ENCODE data around the gene CELA2A. TPM values are rescaled to one million over a fixed set of nuclear protein-coding genes. Genes with fewer than 3 reads are reported as not detected.

CELA2A gene
- polyA plus RNA-seq, 1 of the 3 experiments (the other 2 are of a cell fraction) = not detected

DNA sequence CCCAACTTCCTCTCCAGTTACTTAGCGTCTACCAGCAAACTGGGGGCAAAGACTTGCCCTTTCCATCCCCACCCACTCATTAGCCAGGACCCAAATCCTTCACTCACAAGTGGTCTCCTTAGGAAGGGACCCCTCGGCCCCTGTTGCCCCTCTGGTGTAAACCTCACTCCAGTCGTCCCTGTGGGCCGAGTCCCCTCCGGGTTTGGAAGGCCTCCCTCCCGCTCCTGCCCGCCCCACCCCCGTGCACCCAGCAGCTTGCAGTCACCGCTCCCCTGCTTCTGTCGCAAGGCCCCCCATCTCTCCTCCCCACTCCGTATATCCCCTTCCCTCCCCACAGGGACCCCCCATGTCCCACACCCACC, 45.7 kb upstream of the CELA2A start:
- H3K9me3 ChIP-seq = no peaks in the 10 kb centered on the region
- H3K9me2 ChIP-seq = no peaks in the 10 kb centered on the region
- H4K20me1 ChIP-seq (ENCODE audit: insufficient read depth) = peaks cover 28% of the 10 kb centered on the region
- peaks cover 27 to 30% of the 10 kb centered on the region in 2 experiments; a peak in 3 of 4 replicates for H3K4me1 ChIP-seq (ENCODE audit: control insufficient read depth in 1 of 2, insufficient read depth in 2 of 2, low read depth in 1 of 2, low read length in 1 of 2)
- H3K4me3 ChIP-seq (ENCODE audit: low read depth in 2 of 2, low read length in 1 of 2) = peak overlapping the region; percentile 84 to 92
- WGBS (ENCODE audit: low lambda C conversion rate) = 32% methylated on average over 11 of the region's 11 CpGs
- H3K27ac ChIP-seq (ENCODE audit: low read depth in 2 of 2, low read length in 1 of 2) = no peak overlapping the region; a peak in 1 of 4 replicates
- TF ChIP-seq, protein P1, sequence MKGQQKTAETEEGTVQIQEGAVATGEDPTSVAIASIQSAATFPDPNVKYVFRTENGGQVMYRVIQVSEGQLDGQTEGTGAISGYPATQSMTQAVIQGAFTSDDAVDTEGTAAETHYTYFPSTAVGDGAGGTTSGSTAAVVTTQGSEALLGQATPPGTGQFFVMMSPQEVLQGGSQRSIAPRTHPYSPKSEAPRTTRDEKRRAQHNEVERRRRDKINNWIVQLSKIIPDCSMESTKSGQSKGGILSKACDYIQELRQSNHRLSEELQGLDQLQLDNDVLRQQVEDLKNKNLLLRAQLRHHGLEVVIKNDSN (IDR thresholded peaks at IDR 0.05; ENCODE audit: borderline replicate concordance, low read depth) = no peak
- no peak for TF ChIP-seq FOSL2 (IDR thresholded peaks at IDR 0.05; ENCODE audit: borderline replicate concordance, low read depth)
- H3K9ac ChIP-seq = peak overlapping the region; percentile 88
- peaks cover 54% of the 10 kb centered on the region for H3K79me2 ChIP-seq (ENCODE audit: insufficient read depth)
- no peak for DNase-seq
- H3K27me3 ChIP-seq (ENCODE audit: insufficient read depth) = no peaks in the 10 kb centered on the region
- H3K4me2 ChIP-seq = peak overlapping the region; percentile 96
- peaks cover 32% of the 10 kb centered on the region for H3F3A ChIP-seq (replicated peaks; ENCODE audit: insufficient read depth)
- no peak overlapping the region for H2AFZ ChIP-seq (ENCODE audit: low read depth)
- H3K36me3 ChIP-seq (replicated peaks in 1 of 2; ENCODE audit: control insufficient read depth in 1 of 2, insufficient read depth in 2 of 2, low read length in 1 of 2) = peaks cover 0 to 4% of the 10 kb centered on the region in 2 experiments
- CTCF ChIA-PET = interaction anchor here (1.0 to 3.7 kb wide), 6 partner anchors 10 to 285 kb away, joined by 3 to 35 read pairs (median 4); no protein-coding TSS in a partner anchor
- POLR2A ChIA-PET = no interaction called here

DNA sequence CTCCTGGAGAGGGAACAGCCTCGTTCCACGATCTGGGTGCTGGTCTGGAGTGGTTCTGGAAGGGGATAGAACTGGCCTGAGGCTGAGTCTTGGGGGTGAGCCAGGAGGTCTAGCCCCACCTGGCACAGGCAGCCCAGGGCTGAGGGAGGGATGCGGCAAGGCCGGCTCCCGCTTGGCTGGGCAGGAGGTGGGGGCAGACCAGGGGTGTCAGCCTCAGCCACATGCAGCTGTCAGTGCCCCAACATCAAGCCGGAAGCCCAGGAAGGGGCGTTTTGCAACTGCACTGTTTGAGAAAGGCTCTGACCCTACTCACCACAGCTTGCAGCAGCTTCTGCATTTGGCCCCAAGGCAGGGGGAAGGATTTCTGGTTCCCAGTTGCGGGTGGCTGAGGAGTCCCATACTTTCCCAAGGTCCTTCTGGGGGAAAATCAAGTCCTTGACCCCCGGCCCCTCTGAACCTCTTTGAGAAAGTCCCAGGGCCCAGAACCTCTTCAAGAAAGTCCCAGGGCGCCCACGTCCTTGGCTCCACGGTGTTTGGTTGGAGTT, 44.9 kb upstream of the CELA2A start:
- Histone ChIP-seq H3F3A (replicated peaks; ENCODE audit: insufficient read depth) (peaks cover 39% of the 10 kb centered on the region), H3K79me2 (ENCODE audit: insufficient read depth) (peaks cover 58% of the 10 kb centered on the region), H2AFZ (ENCODE audit: low read depth) (no peak overlapping the region), H3K4me1 (ENCODE audit: control insufficient read depth in 1 of 2, insufficient read depth in 2 of 2, low read depth in 1 of 2, low read length in 1 of 2) (peaks cover 31 to 36% of the 10 kb centered on the region in 2 experiments; a peak in 3 of 4 replicates), H3K27ac (ENCODE audit: low read depth in 2 of 2, low read length in 1 of 2) (no peak overlapping the region; a peak in 1 of 4 replicates), H3K36me3 (replicated peaks in 1 of 2; ENCODE audit: control insufficient read depth in 1 of 2, insufficient read depth in 2 of 2, low read length in 1 of 2) (peaks cover 0 to 4% of the 10 kb centered on the region in 2 experiments), H3K9me2 (no peaks in the 10 kb centered on the region), H3K4me3 (ENCODE audit: low read depth in 2 of 2, low read length in 1 of 2) (peak overlapping the region; percentile 84 to 92), H3K9me3 (no peaks in the 10 kb centered on the region), H3K4me2 (peak overlapping the region; percentile 96), H4K20me1 (ENCODE audit: insufficient read depth) (peaks cover 31% of the 10 kb centered on the region), H3K27me3 (ENCODE audit: insufficient read depth) (no peaks in the 10 kb centered on the region), H3K9ac (peak overlapping the region; percentile 88)
- POLR2A ChIA-PET = no interaction called here
- CTCF ChIA-PET = interaction anchor here (1.0 to 3.7 kb wide), 5 partner anchors 10 to 286 kb away, joined by 3 to 35 read pairs (median 6); no protein-coding TSS in a partner anchor
- WGBS (ENCODE audit: low lambda C conversion rate) = 50% methylated on average over 6 of the region's 12 CpGs
- DNase-seq = no peak
- TF ChIP-seq POLR2AphosphoS5 (IDR thresholded peaks at IDR 0.05; ENCODE audit: low read depth, low read length) (no peak), GATA2 (CRISPR knock-in tag; IDR thresholded peaks at IDR 0.05) (no peak)

DNA sequence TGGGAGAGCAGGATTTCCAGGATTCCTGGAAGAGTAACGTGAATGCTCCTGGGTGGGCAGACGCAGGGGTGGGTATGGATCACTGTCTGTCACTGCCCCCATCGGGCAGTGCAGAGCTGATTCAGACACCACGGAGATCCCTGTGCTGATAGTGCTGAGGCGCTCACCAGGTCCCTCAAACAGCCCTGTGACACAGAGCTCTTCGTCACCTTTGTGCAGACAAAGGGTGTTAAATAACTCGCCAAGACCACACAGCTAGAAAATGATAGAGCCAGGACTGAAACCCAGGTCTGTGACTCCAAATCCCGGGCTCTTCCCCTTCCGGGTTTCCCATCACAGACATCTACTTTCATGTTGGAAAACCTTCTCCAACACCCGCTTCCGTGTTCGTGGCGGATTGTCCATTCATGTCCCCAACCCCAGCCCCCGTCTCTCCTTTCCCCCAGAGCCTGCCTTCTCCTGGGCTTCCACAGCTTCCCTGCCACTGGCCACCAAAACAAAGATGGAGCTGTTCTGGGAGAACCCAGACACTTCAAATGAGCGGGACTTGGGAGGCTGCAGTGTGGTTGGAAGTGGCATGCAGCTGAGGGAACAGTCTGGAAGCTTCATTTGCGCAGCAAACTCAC, 44.2 kb upstream of the CELA2A start:
- no peaks in the 10 kb centered on the region for H3K9me3 ChIP-seq
- H3K9me2 ChIP-seq = no peaks in the 10 kb centered on the region
- peak; percentile 9; the same call in 1 of the 2 replicates for TF ChIP-seq SIN3A (IDR thresholded peaks at IDR 0.05; ENCODE audit: borderline replicate concordance, low read depth, low read length)
- TF ChIP-seq, protein P2, sequence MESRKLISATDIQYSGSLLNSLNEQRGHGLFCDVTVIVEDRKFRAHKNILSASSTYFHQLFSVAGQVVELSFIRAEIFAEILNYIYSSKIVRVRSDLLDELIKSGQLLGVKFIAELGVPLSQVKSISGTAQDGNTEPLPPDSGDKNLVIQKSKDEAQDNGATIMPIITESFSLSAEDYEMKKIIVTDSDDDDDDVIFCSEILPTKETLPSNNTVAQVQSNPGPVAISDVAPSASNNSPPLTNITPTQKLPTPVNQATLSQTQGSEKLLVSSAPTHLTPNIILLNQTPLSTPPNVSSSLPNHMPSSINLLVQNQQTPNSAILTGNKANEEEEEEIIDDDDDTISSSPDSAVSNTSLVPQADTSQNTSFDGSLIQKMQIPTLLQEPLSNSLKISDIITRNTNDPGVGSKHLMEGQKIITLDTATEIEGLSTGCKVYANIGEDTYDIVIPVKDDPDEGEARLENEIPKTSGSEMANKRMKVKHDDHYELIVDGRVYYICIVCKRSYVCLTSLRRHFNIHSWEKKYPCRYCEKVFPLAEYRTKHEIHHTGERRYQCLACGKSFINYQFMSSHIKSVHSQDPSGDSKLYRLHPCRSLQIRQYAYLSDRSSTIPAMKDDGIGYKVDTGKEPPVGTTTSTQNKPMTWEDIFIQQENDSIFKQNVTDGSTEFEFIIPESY (IDR thresholded peaks at IDR 0.05; ENCODE audit: borderline replicate concordance, low read depth) = no peak
- 0 out of 2 replicates have a peak, but pooled peaks have one; percentile 4 for TF ChIP-seq RAD21 (IDR thresholded peaks at IDR 0.05; ENCODE audit: low read length)
- no peak for TF ChIP-seq RFX5 (IDR thresholded peaks at IDR 0.05; ENCODE audit: low read length)
- TF ChIP-seq GATA2 (CRISPR knock-in tag; IDR thresholded peaks at IDR 0.05) = peak; percentile 45
- TF ChIP-seq RXRA (IDR thresholded peaks at IDR 0.05; ENCODE audit: borderline replicate concordance, low read depth) = no peak
- no peak for DNase-seq
- POLR2A ChIA-PET = no interaction called here
- H4K20me1 ChIP-seq (ENCODE audit: insufficient read depth) = peaks cover 31% of the 10 kb centered on the region
- H3K4me3 ChIP-seq (ENCODE audit: low read depth in 2 of 2, low read length in 1 of 2) = no peak overlapping the region; a peak in 1 of 4 replicates
- peaks cover 64% of the 10 kb centered on the region for H3K79me2 ChIP-seq (ENCODE audit: insufficient read depth)
- no peaks in the 10 kb centered on the region for H3K27me3 ChIP-seq (ENCODE audit: insufficient read depth)
- peaks cover 31 to 37% of the 10 kb centered on the region in 2 experiments; a peak in 3 of 4 replicates for H3K4me1 ChIP-seq (ENCODE audit: control insufficient read depth in 1 of 2, insufficient read depth in 2 of 2, low read depth in 1 of 2, low read length in 1 of 2)
- peaks cover 41% of the 10 kb centered on the region for H3F3A ChIP-seq (replicated peaks; ENCODE audit: insufficient read depth)
- H3K4me2 ChIP-seq = peak overlapping the region; percentile 96
- H3K9ac ChIP-seq = no peak overlapping the region; the same call in 1 of the 2 replicates
- H2AFZ ChIP-seq (ENCODE audit: low read depth) = no peak overlapping the region
- WGBS (ENCODE audit: low lambda C conversion rate) = 84% methylated on average over 11 of the region's 16 CpGs
- peaks cover 0 to 4% of the 10 kb centered on the region in 2 experiments for H3K36me3 ChIP-seq (replicated peaks in 1 of 2; ENCODE audit: control insufficient read depth in 1 of 2, insufficient read depth in 2 of 2, low read length in 1 of 2)
- CTCF ChIA-PET = interaction anchor here (1.5 to 3.7 kb wide), 3 partner anchors 9 to 89 kb away, joined by 6 to 35 read pairs (median 14); no protein-coding TSS in a partner anchor
- H3K27ac ChIP-seq (ENCODE audit: low read depth in 2 of 2, low read length in 1 of 2) = peak overlapping the region in 1 of 2 experiments; percentile 24; a peak in 1 of 4 replicates

Data from SK-N-SH (cell line).